ENCODE data around the gene ARSJ. TPM values are rescaled to one million over a fixed set of nuclear protein-coding genes. Genes with fewer than 3 reads are reported as not detected.
"Not testable (repeated sequence)": the region's sequence is repeated elsewhere in the genome, so short reads cannot be mapped to it uniquely, and the experiment has no call there.

ARSJ gene
- total RNA-seq, 2 donors from 2014 or later: 0.14 TPM; not detected in 1

- Mint-ChIP-seq H3K9me3 (peaks cover 0 to 4% of the 10 kb centered on the region in 2 donors), H3K27ac (no peak overlapping the region), H3K36me3 (no peaks in the 10 kb centered on the region)
- DNase-seq (ENCODE audit: low spot score in 2 of 2): no peak
- ATAC-seq: no peak
These were observed 32.0 kb downstream of the ARSJ start for GRCh38 chr4:113947484-113947883.

- no peak for ATAC-seq
- Mint-ChIP-seq H3K36me3 (no peaks in the 10 kb centered on the region), H3K9me3 (peaks cover 0 to 4% of the 10 kb centered on the region in 2 donors), H3K27ac (no peak overlapping the region)
- no peak for DNase-seq (ENCODE audit: low spot score in 2 of 2)
These were observed 33.5 kb downstream of the ARSJ start for GRCh38 chr4:113945906-113946305.

- no peak for ATAC-seq
- H3K9me3 Mint-ChIP-seq: peaks cover 0 to 4% of the 10 kb centered on the region in 2 donors
- H3K36me3 Mint-ChIP-seq: no peaks in the 10 kb centered on the region
- no peak overlapping the region for H3K27ac Mint-ChIP-seq
- no peak for DNase-seq (ENCODE audit: low spot score in 2 of 2)
These were observed 35.6 kb downstream of the ARSJ start for GRCh38 chr4:113943863-113944262.

- no peak for ATAC-seq
- Mint-ChIP-seq H3K36me3 (no peaks in the 10 kb centered on the region), H3K9me3 (peaks cover 0 to 4% of the 10 kb centered on the region in 2 donors), H3K27ac (no peak overlapping the region)
- DNase-seq (ENCODE audit: low spot score in 2 of 2): no peak
These were observed 36.4 kb downstream of the ARSJ start for GRCh38 chr4:113943085-113943484.

- DNase-seq (ENCODE audit: low spot score in 2 of 2) (no peak), ATAC-seq (no peak)
- Mint-ChIP-seq H3K36me3 (no peaks in the 10 kb centered on the region), H3K9me3 (peaks cover 0 to 4% of the 10 kb centered on the region in 2 donors), H3K27ac (no peak overlapping the region)
These were observed 37.6 kb downstream of the ARSJ start for GRCh38 chr4:113941836-113942235.

- H3K36me3 Mint-ChIP-seq; DNase-seq (ENCODE audit: low spot score in 2 of 2); ATAC-seq; H3K27ac Mint-ChIP-seq; H3K9me3 Mint-ChIP-seq: not testable (repeated sequence)
These were observed 39.3 kb downstream of the ARSJ start for GRCh38 chr4:113940103-113940502.

- Mint-ChIP-seq H3K9me3 (no peaks in the 10 kb centered on the region), H3K36me3 (no peaks in the 10 kb centered on the region), H3K27ac (no peak overlapping the region)
- no peak for DNase-seq (ENCODE audit: low spot score in 2 of 2)
- ATAC-seq: no peak
These were observed 44.3 kb downstream of the ARSJ start for GRCh38 chr4:113935190-113935589.

GRCh38 chr4:113924706-113925105 is 54.7 kb downstream of the ARSJ start:
- DNase-seq (ENCODE audit: low spot score in 2 of 2); ATAC-seq; H3K36me3 Mint-ChIP-seq; H3K9me3 Mint-ChIP-seq; H3K27ac Mint-ChIP-seq: not testable (repeated sequence)

- H3K9me3 Mint-ChIP-seq: no peaks in the 10 kb centered on the region
- H3K27ac Mint-ChIP-seq: no peak overlapping the region
- H3K36me3 Mint-ChIP-seq: no peaks in the 10 kb centered on the region
- ATAC-seq (no peak), DNase-seq (ENCODE audit: low spot score in 2 of 2) (no peak)
These were observed 58.2 kb downstream of the ARSJ start for GRCh38 chr4:113921089-113921794.

- H3K9me3 Mint-ChIP-seq: no peaks in the 10 kb centered on the region
- no peak for ATAC-seq
- H3K36me3 Mint-ChIP-seq: no peaks in the 10 kb centered on the region
- no peak for DNase-seq (ENCODE audit: low spot score in 2 of 2)
- peak overlapping the region in 1 of 2 donors; percentile 25 for H3K27ac Mint-ChIP-seq
These were observed 59.8 kb downstream of the ARSJ start for GRCh38 chr4:113919611-113920010.

GRCh38 chr4:113919145-113919544 is 60.3 kb downstream of the ARSJ start:
- H3K27ac Mint-ChIP-seq: no peak overlapping the region
- no peaks in the 10 kb centered on the region for H3K36me3 Mint-ChIP-seq
- ATAC-seq (no peak), DNase-seq (ENCODE audit: low spot score in 2 of 2) (no peak)
- H3K9me3 Mint-ChIP-seq: no peaks in the 10 kb centered on the region

GRCh38 chr4:113908829-113909228 is 70.6 kb downstream of the ARSJ start:
- Mint-ChIP-seq H3K36me3 (peaks cover 5 to 13% of the 10 kb centered on the region in 2 donors), H3K9me3 (peaks cover 4 to 9% of the 10 kb centered on the region in 2 donors), H3K27ac (no peak overlapping the region)
- no peak for ATAC-seq
- no peak for DNase-seq (ENCODE audit: low spot score in 2 of 2)

GRCh38 chr4:113907559-113907958 is 71.9 kb downstream of the ARSJ start:
- no peak for DNase-seq (ENCODE audit: low spot score in 2 of 2)
- Mint-ChIP-seq H3K9me3 (peaks cover 8 to 14% of the 10 kb centered on the region in 2 donors), H3K36me3 (peaks cover 5 to 21% of the 10 kb centered on the region in 2 donors), H3K27ac (no peak overlapping the region)
- ATAC-seq: no peak

- no peak for DNase-seq (ENCODE audit: low spot score in 2 of 2)
- H3K27ac Mint-ChIP-seq: peak overlapping the region in 1 of 2 donors; percentile 81
- peaks cover 5 to 21% of the 10 kb centered on the region in 2 donors for H3K36me3 Mint-ChIP-seq
- ATAC-seq: no peak
- peaks cover 8 to 14% of the 10 kb centered on the region in 2 donors for H3K9me3 Mint-ChIP-seq
These were observed 74.1 kb downstream of the ARSJ start for GRCh38 chr4:113905301-113905700.

- Mint-ChIP-seq H3K36me3 (peaks cover 5 to 21% of the 10 kb centered on the region in 2 donors), H3K9me3 (peaks cover 8 to 14% of the 10 kb centered on the region in 2 donors), H3K27ac (no peak overlapping the region)
- ATAC-seq: no peak
- DNase-seq (ENCODE audit: low spot score in 2 of 2): no peak
These were observed 74.6 kb downstream of the ARSJ start for GRCh38 chr4:113904877-113905276.

- peak in 1 of 2 donors; percentile 24 for DNase-seq (ENCODE audit: low spot score in 2 of 2)
- peaks cover 0 to 8% of the 10 kb centered on the region in 2 donors for H3K36me3 Mint-ChIP-seq
These were observed 77.3 kb downstream of the ARSJ start for GRCh38 chr4:113901994-113902787.

GRCh38 chr4:113899271-113900070 is 80.0 kb downstream of the ARSJ start:
- Mint-ChIP-seq H3K9me3 (peaks cover 5 to 9% of the 10 kb centered on the region in 2 donors), H3K27ac (peak overlapping the region in 1 of 2 donors; percentile 40), H3K36me3 (peaks cover 0 to 14% of the 10 kb centered on the region in 2 donors)
- DNase-seq (ENCODE audit: low spot score in 2 of 2) (no peak), ATAC-seq (peak; percentile 49 to 74)

More at GRCh38 chr4:113901994-113902787, 77.3 kb downstream of the ARSJ start:
- peaks cover 5% of the 10 kb centered on the region in 2 donors for H3K9me3 Mint-ChIP-seq
- ATAC-seq: peak; percentile 88 to 91
- peak overlapping the region; percentile 82 to 83 for H3K27ac Mint-ChIP-seq

Data from activated naive CD4-positive, alpha-beta T cell treated with anti-CD3 and anti-CD28 coated beads, Interleukin-2, amount 50 U/mL, for 72 hours (primary cell).